ENCODE measurements around the gene VPS4B.

- no peak for TF ChIP-seq CTCF (IDR thresholded peaks at IDR 0.05; ENCODE audit: insufficient read depth, low read depth, low read length)
- TF ChIP-seq EZH2 (IDR thresholded peaks at IDR 0.05; ENCODE audit: insufficient read depth, low read length) = no peak
These were observed 55.8 kb downstream of the VPS4B start for GRCh38 chr18:63366213-63367052.

Measured in astrocyte (in vitro differentiated cells and primary cell).